ENCODE data around the gene MTRR. TPM values are rescaled to one million over a fixed set of nuclear protein-coding genes. Genes with fewer than 3 reads are reported as not detected.

Gene MTRR
- total and polyA plus RNA-seq, 9 of the 15 experiments (the other 6 are each of a cell fraction or from before 2014, with no cell fraction given) = 39.3 to 84.6 (median 66.2) TPM

DNA sequence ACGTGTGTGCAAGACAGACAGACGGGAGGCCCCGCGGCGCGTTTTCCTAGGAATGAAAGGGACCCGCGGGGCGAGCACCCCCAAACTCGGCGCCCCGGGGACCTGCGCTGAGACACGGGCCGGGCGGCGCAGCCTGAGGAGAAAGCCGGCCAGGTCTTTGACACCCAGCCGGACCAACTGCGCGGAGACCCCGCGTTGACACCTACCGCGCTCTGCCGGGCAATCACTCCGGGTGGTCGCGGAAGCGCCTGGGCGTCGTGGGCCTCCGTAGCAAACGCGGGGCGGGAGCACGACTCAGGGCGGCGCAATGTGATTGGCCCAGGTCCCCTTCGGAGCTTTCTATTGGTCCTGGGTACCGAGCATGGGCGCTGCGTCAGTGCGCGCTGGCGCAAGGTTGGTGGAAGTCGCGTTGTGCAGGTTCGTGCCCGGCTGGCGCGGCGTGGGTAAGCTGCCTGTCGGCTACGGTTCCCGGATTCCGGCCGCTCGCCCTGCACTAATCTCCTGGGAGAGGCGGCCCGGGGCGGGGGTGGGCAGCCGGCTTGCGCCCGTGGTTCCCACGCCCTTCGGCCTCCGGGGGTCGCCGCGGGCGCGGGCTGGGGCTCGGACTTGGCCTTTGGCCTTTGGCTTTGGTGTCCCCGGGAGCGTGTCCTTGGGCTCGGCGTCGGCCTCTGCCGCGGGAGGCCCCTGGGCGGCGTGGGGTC is at the start of gene MTRR, which contains the start of gene FASTKD3 (continued):
- TF ChIP-seq ZNF407 (IDR thresholded peaks at IDR 0.05; ENCODE audit: low read depth) (peak; percentile 96), NR2F6 (CRISPR knock-in tag; IDR thresholded peaks at IDR 0.05) (no peak), RFX7 (CRISPR knock-in tag; IDR thresholded peaks at IDR 0.05) (no peak), ASH1L (IDR thresholded peaks at IDR 0.05; ENCODE audit: borderline replicate concordance, low read depth, partially characterized antibody) (peak; percentile 85), BHLHE40 (IDR thresholded peaks at IDR 0.05; ENCODE audit: low read length) (0 out of 2 replicates have a peak, but pooled peaks have one; percentile 4), TAF1 (IDR thresholded peaks at IDR 0.05; ENCODE audit: control insufficient read depth, extremely low read depth, insufficient read depth, low read length, severe bottlenecking) (peak; percentile 58), GMEB1 (CRISPR knock-in tag; IDR thresholded peaks at IDR 0.05) (peak; percentile 95), KLF16 (IDR thresholded peaks at IDR 0.05) (peak; percentile 28; the same call in 1 of the 2 replicates), FOS (IDR thresholded peaks at IDR 0.05; ENCODE audit: extremely low read depth, insufficient read length) (peak; percentile 92)
- TF ChIP-seq, protein P1, sequence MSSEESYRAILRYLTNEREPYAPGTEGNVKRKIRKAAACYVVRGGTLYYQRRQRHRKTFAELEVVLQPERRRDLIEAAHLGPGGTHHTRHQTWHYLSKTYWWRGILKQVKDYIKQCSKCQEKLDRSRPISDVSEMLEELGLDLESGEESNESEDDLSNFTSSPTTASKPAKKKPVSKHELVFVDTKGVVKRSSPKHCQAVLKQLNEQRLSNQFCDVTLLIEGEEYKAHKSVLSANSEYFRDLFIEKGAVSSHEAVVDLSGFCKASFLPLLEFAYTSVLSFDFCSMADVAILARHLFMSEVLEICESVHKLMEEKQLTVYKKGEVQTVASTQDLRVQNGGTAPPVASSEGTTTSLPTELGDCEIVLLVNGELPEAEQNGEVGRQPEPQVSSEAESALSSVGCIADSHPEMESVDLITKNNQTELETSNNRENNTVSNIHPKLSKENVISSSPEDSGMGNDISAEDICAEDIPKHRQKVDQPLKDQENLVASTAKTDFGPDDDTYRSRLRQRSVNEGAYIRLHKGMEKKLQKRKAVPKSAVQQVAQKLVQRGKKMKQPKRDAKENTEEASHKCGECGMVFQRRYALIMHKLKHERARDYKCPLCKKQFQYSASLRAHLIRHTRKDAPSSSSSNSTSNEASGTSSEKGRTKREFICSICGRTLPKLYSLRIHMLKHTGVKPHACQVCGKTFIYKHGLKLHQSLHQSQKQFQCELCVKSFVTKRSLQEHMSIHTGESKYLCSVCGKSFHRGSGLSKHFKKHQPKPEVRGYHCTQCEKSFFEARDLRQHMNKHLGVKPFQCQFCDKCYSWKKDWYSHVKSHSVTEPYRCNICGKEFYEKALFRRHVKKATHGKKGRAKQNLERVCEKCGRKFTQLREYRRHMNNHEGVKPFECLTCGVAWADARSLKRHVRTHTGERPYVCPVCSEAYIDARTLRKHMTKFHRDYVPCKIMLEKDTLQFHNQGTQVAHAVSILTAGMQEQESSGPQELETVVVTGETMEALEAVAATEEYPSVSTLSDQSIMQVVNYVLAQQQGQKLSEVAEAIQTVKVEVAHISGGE (CRISPR knock-in tag; IDR thresholded peaks at IDR 0.05) = 0 out of 6 replicates have a peak, but pooled peaks of 1 of the 3 experiments have one; percentile 47
- TF ChIP-seq, protein P2, sequence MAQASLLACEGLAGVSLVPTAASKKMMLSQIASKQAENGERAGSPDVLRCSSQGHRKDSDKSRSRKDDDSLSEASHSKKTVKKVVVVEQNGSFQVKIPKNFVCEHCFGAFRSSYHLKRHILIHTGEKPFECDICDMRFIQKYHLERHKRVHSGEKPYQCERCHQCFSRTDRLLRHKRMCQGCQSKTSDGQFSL (CRISPR knock-in tag; IDR thresholded peaks at IDR 0.05) = 0 out of 2 replicates have a peak, but pooled peaks have one; percentile 8
- TF ChIP-seq, protein P2 (tag; IDR thresholded peaks at IDR 0.05) = no peak; a peak in 1 of 4 replicates

Measured in K562 (cell line).